Loucy (cell line): ENCODE data around the gene ADCY5.
"Not testable (repeated sequence)": the region's sequence is repeated elsewhere in the genome, so short reads cannot be mapped to it uniquely, and the experiment has no call there.

Experiments
- H2AFZ ChIP-seq: fragments of 200-600 bp; sonication (generic); 2 replicates; pipeline ENCODE4 v1.6.0; 2016; ENCODE audit warnings: antibody characterized with exemption, mild to moderate bottlenecking, low read length, moderate library complexity
- H3F3A ChIP-seq: fragments of 200-600 bp; 2 replicates; pipeline ENCODE4 v1.6.0; 2016; ENCODE audit warnings: antibody characterized with exemption, low read depth, mild to moderate bottlenecking
- H3K27me3 ChIP-seq: fragments of 200-600 bp; sonication (generic); 2 replicates; pipeline ENCODE4 v1.6.1; 2014; ENCODE audit warnings: low read length, mild to moderate bottlenecking; ENCODE audit not compliant: insufficient read depth, poor library complexity, severe bottlenecking
- H3K36me3 ChIP-seq: fragments of 200-600 bp; sonication (generic); 2 replicates; pipeline ENCODE4 v1.6.1; 2016; ENCODE audit warnings: low read length; ENCODE audit not compliant: insufficient read depth
- H3K4me1 ChIP-seq: fragments of 200-600 bp; sonication (generic); 2 replicates; pipeline ENCODE4 v1.5.1; 2014; ENCODE audit warnings: low read length, mild to moderate bottlenecking; ENCODE audit not compliant: insufficient read depth, poor library complexity, severe bottlenecking
- H3K4me2 ChIP-seq: fragments of 200-600 bp; sonication (generic); 2 replicates; pipeline ENCODE4 v1.6.0; 2014; ENCODE audit warnings: antibody characterized with exemption, low read length, low read depth, mild to moderate bottlenecking; ENCODE audit not compliant: poor library complexity, severe bottlenecking
- H3K4me3 ChIP-seq: fragments of 200-600 bp; sonication (generic); 2 replicates; pipeline ENCODE4 v1.5.1; 2014; ENCODE audit warnings: low read length, mild to moderate bottlenecking, mixed read lengths; ENCODE audit not compliant: poor library complexity, severe bottlenecking
- H3K79me2 ChIP-seq: fragments of 200-600 bp; sonication (generic); 2 replicates; pipeline ENCODE4 v1.6.1; 2014; ENCODE audit warnings: low read length; ENCODE audit not compliant: insufficient read depth
- H3K9ac ChIP-seq: fragments of 200-600 bp; sonication (generic); 2 replicates; pipeline ENCODE4 v1.6.0; 2014; ENCODE audit warnings: mild to moderate bottlenecking, low read depth, low read length, moderate library complexity; ENCODE audit not compliant: poor library complexity, severe bottlenecking
- H3K9me2 ChIP-seq: fragments of 200-600 bp; sonication (generic); replicated peaks from 2 replicates; pipeline ENCODE4 v1.6.1; 2016; ENCODE audit warnings: low read depth, low read length, mixed read lengths
- H3K9me3 ChIP-seq: fragments of 200-600 bp; sonication (generic); 2 replicates; pipeline ENCODE4 v1.6.1; 2014; ENCODE audit warnings: mild to moderate bottlenecking, antibody characterized with exemption, low read length, low read depth; ENCODE audit not compliant: insufficient read depth
- H4K20me1 ChIP-seq: fragments of 200-600 bp; sonication (generic); 2 replicates; pipeline ENCODE4 v1.6.0; 2014; ENCODE audit warnings: antibody characterized with exemption, low read length, mild to moderate bottlenecking; ENCODE audit not compliant: insufficient read depth, poor library complexity, severe bottlenecking
- CTCF ChIP-seq: fragments of 200-600 bp; sonication (generic); conservative IDR thresholded peaks from 2 replicates; pipeline ENCODE4 v1.5.1; 2014; ENCODE audit warnings: mild to moderate bottlenecking, antibody characterized with exemption, low read length
- EZH2phosphoT487 ChIP-seq: fragments of 200-600 bp; IDR thresholded peaks from 2 replicates; pipeline ENCODE4 v1.6.1; 2018; ENCODE audit warnings: antibody characterized with exemption, mild to moderate bottlenecking, moderate library complexity, borderline replicate concordance

ADCY5 gene

GRCh38 chr3:123244128-123244527 lies 204.8 kb downstream of the ADCY5 start:
- Histone ChIP-seq H3K9me3 (no peaks in the 10 kb centered on the region), H3K36me3 (peaks cover 31% of the 10 kb centered on the region; the same call in 1 of the 2 replicates), H3K4me3 (no peak overlapping the region), H3K9me2 (no peaks in the 10 kb centered on the region), H3K9ac (no peak overlapping the region), H3K4me1 (peaks cover 4% of the 10 kb centered on the region), H2AFZ (no peak overlapping the region), H3K4me2 (no peak overlapping the region), H3K27me3 (no peaks in the 10 kb centered on the region), H4K20me1 (no peaks in the 10 kb centered on the region), H3F3A (no peaks in the 10 kb centered on the region), H3K79me2 (no peaks in the 10 kb centered on the region)
- TF ChIP-seq CTCF (no peak), EZH2phosphoT487 (no peak)

DNA sequence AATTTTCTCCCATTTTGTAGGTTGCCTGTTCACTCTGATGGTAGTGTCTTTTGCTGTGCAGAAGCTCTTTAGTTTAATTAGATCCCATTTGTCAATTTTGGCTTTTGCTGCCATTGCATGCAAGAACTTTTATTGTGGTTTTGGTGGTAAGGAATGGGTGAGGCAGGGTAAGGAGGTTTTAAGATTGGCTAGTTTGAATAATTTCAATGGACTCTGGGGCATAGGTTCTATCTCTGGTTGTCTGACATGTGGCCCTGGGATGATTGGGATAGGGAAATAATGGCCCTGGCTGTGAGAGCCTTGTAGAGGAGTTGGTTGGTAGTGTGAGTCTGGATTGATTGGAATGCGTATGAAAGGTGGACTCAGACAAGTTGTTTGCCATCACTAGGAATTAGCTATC lies 209.1 kb downstream of the ADCY5 start:
- no peaks in the 10 kb centered on the region for H3K79me2 ChIP-seq
- no peaks in the 10 kb centered on the region for H3K9me3 ChIP-seq
- no peak overlapping the region for H3K9ac ChIP-seq
- no peak overlapping the region for H2AFZ ChIP-seq
- no peak for TF ChIP-seq CTCF
- no peak for TF ChIP-seq EZH2phosphoT487
- no peaks in the 10 kb centered on the region for H4K20me1 ChIP-seq
- H3K4me2 ChIP-seq = no peak overlapping the region
- H3K4me3 ChIP-seq = no peak overlapping the region
- peaks cover 10% of the 10 kb centered on the region; the same call in 1 of the 2 replicates for H3K36me3 ChIP-seq
- H3K4me1 ChIP-seq = peaks cover 12% of the 10 kb centered on the region
- H3F3A ChIP-seq = no peaks in the 10 kb centered on the region
- no peaks in the 10 kb centered on the region for H3K9me2 ChIP-seq
- no peaks in the 10 kb centered on the region for H3K27me3 ChIP-seq

- not testable (repeated sequence) for H2AFZ ChIP-seq, H4K20me1 ChIP-seq, H3K9me2 ChIP-seq, H3K9ac ChIP-seq, H3K79me2 ChIP-seq, H3K27me3 ChIP-seq, H3F3A ChIP-seq, H3K9me3 ChIP-seq, H3K4me3 ChIP-seq, H3K4me2 ChIP-seq
- Histone ChIP-seq H3K36me3 (peaks cover 10% of the 10 kb centered on the region; the same call in 1 of the 2 replicates), H3K4me1 (peaks cover 12% of the 10 kb centered on the region)
These were observed 209.7 kb downstream of the ADCY5 start for GRCh38 chr3:123239186-123239585.

- Histone ChIP-seq H3K9ac (no peak overlapping the region), H3K27me3 (no peaks in the 10 kb centered on the region), H2AFZ (no peak overlapping the region), H3K79me2 (no peaks in the 10 kb centered on the region), H3K36me3 (peaks cover 13% of the 10 kb centered on the region; the same call in 1 of the 2 replicates), H3K9me3 (no peaks in the 10 kb centered on the region), H3K4me3 (no peak overlapping the region), H4K20me1 (no peaks in the 10 kb centered on the region), H3K4me2 (no peak overlapping the region), H3K4me1 (peaks cover 12% of the 10 kb centered on the region), H3F3A (no peaks in the 10 kb centered on the region), H3K9me2 (no peaks in the 10 kb centered on the region)
- no peak for TF ChIP-seq CTCF
These were observed 212.0 kb downstream of the ADCY5 start for GRCh38 chr3:123236902-123237301.
